NCI-H524 treated with DMSO at 0.1 percent for 48 hours (cell line): ENCODE data around the gene IZUMO4.
"Not testable (repeated sequence)": the region's sequence is repeated elsewhere in the genome, so short reads cannot be mapped to it uniquely, and the experiment has no call there.

Experiments
- DNase-seq: peaks from one replicate; lab custom pipeline; 2025; lab: John Stamatoyannopoulos, UW

IZUMO4 gene

GRCh38 chr19:2128252-2128651 lies 31.5 kb downstream of the IZUMO4 start:
- DNase-seq = not testable (repeated sequence)

GRCh38 chr19:2129022-2129421 lies 32.3 kb downstream of the IZUMO4 start:
- DNase-seq = no peak

GRCh38 chr19:2129486-2129885 lies 32.8 kb downstream of the IZUMO4 start:
- DNase-seq = no peak

- DNase-seq = no peak
Observed at GRCh38 chr19:2129892-2130770, 33.4 kb downstream of the IZUMO4 start.

DNA sequence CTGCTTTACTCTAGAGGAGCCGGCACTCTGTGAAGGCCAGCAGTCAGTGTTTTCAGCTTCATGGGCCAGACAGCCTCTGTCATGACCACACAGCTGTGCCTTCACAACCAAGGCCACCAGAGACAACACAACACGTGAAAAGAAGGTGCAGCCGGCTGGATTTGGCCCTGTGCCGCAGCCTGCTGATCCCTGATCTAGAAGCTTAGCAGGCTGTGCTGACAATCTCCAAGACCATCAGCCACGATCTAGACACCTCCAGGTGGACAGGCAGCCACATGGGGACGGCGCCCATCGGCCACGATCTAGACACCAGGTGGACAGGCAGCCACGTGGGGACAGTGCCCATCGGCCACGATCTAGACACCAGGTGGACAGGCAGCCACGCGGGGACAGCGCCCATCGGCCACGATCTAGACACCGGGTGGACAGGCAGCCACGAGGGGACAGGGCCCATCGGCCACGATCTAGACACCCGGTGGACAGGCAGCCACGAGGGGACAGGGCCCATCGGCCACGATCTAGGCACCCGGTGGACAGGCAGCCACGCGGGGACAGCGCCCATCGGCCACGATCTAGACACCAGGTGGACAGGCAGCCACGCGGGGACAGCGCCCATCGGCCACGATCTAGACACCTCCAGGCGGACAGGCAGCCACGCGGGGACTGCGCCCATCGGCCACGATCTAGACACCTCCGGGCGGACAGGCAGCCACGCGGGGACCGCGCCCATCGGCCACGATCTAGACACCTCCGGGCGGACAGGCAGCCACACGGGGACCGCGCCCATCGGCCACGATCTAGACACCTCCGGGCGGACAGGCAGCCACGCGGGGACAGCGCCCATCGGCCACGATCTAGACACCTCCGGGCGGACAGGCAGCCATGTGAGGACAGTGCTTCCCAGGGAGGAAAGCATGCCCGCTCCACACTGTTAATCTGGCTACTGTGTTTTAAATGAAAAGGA lies 34.6 kb downstream of the IZUMO4 start:
- not testable (repeated sequence) for DNase-seq

GRCh38 chr19:2132191-2132590 lies 35.5 kb downstream of the IZUMO4 start:
- no peak for DNase-seq

DNA sequence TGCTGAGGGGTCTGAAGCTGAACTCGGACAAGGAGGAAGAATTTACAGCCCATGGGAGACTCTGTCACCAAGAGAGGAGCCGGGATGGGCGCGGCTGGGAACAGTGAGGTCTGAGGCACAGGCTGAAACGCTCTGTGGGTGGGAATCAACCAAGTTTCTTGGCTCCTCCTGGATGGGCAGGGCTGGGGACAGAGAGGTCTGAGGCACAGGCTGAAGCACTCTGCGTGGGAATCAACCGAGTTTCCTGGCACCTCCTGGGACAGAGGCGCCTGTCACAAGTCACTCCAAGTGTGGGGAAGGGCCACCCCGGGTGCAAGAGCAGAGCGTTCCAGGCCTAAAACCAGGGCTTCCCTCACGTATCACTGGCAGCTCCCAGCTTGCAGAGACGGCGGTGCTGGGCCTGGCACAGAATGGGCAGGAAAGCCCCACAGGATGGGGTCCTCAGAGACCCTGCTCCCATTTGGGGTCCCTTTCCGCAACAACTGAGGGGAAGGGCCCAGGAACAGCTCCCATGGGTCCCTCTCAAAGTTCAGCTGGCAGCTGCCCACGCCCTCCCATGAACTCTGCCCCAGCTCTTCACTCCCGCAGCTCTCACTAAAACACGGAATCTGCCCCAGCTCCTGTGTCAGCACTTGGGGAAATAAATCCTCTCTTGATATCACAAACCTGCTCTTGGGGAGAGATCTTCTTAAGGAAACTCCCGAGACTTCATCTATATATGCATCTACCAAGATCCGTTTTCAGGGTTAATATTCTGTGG lies 36.2 kb downstream of the IZUMO4 start:
- no peak for DNase-seq

- no peak for DNase-seq
Observed at GRCh38 chr19:2135474-2136402, 39.0 kb downstream of the IZUMO4 start.

DNA sequence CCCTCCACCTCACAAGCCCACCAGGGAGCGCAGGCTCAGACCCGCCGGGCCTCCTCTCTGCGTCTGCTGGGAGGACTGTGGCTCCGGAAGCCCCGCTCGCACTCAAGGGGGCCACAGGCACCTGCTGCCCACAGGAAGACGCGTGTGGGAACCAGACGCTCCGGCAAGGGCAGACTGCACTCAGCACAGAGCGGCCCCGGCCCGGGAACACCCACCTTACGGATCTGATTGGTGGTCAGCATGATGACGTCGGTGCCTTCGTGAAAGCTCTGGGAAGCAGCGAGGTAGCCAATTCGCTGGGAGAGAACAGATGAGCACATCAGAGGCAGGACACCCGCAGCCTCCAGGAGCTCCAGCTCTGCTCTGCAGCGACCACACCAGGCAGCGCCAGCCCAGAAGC lies 40.1 kb downstream of the IZUMO4 start:
- DNase-seq = no peak

- DNase-seq = no peak
Observed at GRCh38 chr19:2138061-2138728, 41.5 kb downstream of the IZUMO4 start.

GRCh38 chr19:2139385-2140137 lies 42.8 kb downstream of the IZUMO4 start:
- no peak for DNase-seq

GRCh38 chr19:2140138-2140569 lies 43.4 kb downstream of the IZUMO4 start:
- no peak for DNase-seq

- no peak for DNase-seq
Observed at GRCh38 chr19:2142173-2142829, 45.6 kb downstream of the IZUMO4 start.

- DNase-seq = no peak
Observed at GRCh38 chr19:2144190-2144589, 47.5 kb downstream of the IZUMO4 start.

GRCh38 chr19:2145831-2146241 lies 49.1 kb downstream of the IZUMO4 start:
- DNase-seq = no peak

DNA sequence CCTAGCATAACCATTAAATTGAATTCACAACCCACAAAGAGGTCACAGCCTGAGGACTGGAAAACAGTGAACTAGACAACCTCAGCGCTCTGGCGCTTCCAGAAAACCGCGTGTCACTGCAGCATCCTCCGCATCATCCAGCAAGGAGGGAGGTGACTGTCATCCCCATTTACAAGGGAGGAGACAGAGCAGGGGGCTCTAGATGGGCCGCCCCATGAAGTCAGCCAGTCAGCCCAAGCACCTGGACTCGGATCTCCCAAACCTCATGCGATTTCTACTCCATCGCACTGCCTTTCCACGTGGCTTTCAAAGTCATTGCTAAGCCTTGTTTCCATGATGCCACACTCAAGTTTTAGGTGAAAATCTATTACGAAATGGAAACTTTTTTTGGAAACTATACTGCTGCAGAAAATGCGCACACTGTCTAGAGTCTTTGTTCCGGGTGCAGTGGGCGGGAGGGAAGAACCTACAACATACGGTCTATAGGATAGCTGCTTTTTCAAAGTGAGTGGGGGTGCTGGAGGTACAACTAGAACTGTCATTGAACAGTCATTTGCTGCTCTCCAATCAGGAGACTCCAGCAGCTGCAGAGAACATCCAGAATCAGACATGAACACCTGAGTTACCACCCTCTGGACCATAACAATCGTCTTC lies 51.9 kb downstream of the IZUMO4 start:
- no peak for DNase-seq
